GM21619 (cell line): ENCODE data around the gene TGFA.
"Not testable (repeated sequence)": the region's sequence is repeated elsewhere in the genome, so short reads cannot be mapped to it uniquely, and the experiment has no call there.

Source experiments
- ATAC-seq: cut with Tn5 transposase; IDR thresholded peaks from one replicate; pipeline ENCODE4 v1.9.1; 2021; ENCODE audit not compliant: unreplicated experiment

TGFA gene

DNA sequence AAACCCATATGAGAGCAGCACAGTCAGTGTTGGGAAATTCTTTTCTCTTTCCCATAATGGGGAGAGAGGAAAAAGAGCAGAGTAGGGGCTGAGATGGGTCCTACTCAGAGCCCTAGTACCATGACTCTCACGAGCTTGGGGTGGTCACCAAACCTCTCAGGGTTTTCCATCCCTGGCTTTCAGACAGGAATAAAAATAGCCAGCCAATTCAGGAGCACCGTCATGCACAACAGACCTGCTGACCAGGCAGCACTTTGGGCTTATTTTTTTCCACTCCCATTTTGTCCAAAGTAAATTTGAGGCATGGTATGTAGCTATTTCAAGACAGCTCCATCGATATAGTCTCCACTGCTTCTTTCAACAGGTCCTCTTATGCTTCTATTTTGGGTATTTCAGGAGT lies 86.4 kb downstream of the TGFA start:
- no peak for ATAC-seq

DNA sequence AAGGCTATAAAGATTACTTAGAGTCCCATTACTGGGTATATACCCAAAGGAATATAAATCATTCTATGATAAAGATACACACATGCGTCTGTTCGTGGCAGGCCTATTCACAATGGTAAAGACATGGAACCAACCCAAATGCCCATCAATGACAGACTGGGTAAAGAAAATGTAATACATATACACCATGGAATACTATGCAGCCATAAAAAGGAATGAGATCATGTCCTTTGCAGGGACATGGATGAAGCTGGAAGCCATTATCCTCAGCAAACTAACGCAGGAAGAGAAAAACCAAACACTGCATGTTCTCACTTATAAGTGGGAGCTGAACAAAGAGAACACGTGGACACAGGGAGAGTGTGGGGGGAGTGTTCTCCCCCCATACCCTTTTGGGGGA lies 87.0 kb downstream of the TGFA start:
- not testable (repeated sequence) for ATAC-seq

DNA sequence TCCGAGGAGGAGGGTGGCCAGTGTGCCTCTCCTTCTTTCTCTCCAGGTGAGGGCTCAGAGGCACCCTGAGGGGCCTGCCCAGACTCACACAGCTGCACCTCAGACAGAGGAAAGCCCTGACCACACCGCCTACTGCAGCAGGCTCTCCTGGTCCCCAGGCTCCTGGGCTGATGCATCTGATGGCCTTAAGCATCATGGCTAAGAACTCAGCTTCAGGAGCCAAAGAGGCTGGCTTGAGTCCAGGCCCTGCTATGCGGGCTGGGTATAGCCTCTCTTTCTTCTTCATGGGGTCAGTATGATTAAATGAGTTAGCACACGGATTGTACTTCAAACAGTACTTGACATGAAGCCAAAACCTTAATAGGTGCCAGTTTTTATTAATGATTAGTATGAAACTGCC lies 89.6 kb downstream of the TGFA start:
- no peak for ATAC-seq

GRCh38 chr2:70463581-70463980 lies 90.0 kb downstream of the TGFA start:
- no peak for ATAC-seq

DNA sequence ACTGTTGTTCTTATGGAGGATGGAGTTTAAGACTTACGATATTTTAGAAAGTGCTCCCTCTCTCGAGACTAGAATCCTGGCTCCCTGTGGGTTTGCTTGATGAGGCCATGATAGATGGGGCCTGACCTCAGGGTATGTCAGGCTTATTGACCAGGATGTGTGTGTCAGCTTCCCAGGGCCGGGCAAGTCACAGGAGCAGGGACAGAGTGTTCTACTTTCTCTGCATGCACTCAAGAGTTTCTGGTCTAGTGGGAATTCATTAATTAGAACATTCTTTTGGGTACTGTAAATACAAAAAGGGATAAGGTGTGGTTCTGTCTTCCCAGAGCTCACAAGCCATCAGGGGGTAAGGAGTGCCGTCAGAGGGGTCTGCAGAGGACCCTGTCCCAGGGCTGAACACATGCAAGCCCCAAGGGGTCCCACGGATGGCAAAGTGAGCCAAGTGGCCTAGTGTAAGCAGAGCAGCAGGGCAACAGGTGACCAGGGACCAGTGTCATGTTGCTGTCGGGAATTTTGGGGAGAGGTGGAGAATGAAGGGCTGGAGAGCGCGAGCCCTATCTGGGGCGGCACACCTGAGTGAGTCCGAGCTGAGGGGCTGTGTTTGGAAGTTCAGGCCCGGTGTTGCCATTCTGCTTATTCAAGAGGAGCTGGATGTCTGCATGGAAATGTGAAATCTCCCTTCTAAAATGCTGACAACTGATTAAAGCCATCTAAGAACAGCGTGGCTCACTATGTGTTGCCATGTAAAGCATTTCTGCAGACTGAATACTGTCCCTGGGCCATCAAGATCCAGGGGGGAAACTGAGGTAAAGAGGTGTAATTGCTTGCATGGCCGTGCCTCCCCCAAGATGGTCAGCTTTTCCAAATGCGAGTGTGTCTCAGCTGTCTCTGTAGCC lies 91.4 kb downstream of the TGFA start:
- ATAC-seq: no peak

DNA sequence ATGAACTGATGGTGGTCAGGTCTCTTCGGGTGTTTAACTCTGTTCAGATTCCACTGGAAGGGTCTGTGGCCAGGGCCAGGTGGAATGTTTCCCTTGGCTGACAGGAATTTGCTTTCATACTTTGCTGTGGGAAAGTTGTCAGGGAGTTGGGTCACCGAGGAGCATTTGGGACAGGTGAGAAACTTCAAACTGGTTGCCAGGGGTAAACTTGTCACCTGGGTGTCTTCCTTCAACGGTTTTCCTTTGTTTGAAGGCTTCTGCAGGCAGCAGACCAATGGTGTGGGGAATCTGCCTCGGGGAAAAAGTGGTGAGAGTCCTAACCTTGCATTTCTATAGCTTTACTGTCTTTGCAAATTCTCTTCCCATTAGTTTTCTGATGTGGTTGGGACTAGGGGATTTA lies 92.2 kb downstream of the TGFA start:
- ATAC-seq: no peak

DNA sequence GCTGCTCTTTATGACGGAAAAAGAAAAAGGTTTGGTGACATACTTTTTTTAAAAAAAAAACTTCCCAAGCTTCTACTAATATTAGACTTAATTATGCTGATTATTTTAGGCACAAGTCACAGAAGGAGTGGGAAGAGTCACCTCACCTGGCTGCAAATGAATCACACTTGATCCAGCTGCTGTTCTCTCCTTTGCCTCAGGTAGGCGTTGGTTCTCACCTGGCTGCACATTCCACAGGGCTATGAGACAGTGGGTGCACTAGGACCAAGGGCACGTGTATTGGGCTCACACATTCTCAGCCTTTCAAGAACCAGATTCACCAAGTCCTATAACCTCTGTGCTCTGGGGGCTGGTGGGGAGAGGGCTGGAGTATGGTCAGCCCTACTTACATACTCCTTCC lies 93.3 kb downstream of the TGFA start:
- no peak for ATAC-seq

DNA sequence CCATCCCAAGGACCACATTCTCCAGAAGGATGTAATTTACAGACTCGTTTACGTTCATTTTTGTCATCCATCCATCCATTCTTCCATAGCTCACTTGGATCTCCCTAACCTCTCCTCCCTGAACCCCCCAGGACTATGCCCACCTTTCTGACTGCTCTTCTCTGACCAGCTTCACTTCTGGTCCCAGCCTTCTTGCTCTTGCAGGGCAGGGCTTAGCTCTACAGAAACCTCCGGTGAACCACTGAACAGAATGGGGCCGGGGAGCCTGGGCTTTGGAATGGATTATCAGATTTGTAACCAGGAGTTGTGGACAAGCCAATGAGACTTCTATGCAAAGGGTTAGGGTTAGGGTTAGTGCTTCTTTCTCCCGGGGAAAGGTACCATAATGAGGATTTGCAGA lies 95.0 kb downstream of the TGFA start:
- ATAC-seq: no peak

GRCh38 chr2:70456585-70457495 lies 96.8 kb downstream of the TGFA start:
- no peak for ATAC-seq

DNA sequence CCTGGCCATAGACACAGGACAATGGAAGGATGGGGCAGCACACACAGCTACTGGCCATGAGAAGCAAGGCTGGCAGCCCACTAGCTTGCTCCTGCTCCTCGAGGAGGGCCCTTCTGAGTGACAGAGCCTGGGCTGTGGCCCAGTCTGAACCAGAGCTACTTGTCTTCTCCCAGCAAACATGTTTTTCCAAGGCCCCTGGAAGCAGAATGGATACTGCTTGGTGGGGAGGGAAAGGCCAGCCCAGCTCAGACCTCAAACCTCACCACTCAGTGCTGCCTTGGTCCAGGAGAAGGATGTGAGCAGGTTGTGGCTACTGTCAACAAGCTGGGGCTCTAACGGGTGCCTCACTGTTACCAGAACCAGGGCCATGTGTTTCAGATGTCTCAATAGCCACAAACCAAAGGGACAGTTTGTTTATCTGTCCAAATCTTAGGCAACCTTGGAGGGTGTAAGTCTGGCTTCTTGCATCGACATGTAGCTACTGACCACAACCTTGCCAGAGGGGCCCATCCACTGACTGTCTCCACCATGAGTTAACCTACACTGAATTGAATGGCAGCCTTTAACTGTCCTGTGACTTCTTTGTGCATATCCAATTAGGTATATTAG lies 98.6 kb downstream of the TGFA start:
- no peak for ATAC-seq

- ATAC-seq: no peak
Observed at GRCh38 chr2:70450641-70451250, 102.9 kb downstream of the TGFA start.

GRCh38 chr2:70448041-70448440 lies 105.6 kb downstream of the TGFA start:
- no peak for ATAC-seq

DNA sequence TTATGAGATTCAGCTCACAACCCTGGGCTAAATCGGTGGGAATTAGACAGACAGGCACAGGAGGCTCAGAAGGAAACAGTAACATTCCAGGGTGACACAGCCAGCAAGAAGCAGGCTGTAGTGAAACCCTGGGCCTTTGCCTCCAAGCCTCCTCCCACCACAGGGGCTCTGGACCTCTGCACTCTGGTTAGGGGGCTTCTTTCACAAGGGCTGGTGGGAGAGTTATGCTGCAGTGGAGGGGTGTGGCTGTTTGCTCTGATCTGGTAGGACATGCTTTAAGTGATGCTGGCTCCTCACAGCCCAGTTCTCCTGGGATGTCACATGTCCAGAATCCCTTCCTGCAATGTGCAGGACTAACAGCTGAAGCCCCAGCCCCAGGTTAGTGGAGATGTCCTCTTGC lies 109.9 kb downstream of the TGFA start:
- no peak for ATAC-seq

DNA sequence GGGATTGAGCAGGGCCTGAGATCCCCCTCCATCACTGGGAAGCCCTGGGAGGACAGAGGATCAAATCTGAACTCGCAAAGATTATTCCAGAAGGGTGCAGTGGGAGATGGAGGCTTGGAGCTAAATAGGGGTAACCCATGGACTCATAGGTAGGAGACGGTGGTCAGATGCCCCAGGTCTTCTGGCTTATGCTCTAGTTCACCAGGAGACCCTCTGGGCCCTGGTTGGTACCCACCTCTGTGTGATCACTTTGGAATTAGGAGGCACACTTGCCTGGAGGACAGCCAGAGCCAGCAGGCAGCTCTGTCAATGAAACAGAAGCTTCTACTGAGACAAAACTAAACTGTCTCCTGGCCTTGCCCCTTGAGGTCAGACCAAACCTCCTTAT lies 110.6 kb downstream of the TGFA start:
- ATAC-seq: no peak

DNA sequence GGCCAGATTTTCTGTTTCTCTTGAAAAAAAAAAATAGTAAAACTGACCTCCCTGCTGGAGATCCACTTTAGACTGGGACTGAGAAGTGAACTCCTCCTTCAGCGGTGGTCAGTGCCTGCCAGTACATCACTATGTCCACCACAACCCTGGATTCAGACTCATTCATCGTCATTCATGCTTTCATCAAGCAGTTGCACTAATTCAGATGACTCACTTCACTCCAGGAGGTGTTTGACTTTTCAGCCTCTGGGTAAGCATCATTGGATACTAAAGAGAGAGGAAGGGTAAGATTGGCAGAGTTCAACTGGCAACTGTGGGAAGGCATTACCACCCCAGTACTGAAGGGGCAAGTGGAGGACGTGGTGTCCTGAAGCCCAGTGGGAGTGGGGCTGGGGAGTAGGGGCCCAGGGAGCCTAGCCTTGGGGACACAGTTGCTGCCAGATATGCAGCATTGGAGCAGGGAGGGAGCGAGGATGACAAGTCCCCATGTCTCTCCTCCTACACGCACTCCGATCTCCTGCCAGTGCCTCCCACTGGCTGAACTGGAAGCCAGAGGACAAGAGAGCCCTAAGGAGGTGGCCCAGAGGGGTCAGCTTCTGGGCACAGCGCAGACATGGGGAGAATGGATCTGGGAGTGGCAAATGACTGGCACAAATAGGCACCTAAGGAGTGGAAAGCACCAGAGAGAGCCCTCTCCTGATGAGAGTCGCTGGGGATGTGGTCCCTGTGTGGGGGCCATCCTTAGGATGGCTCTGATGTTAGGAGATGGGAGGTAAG lies 111.1 kb downstream of the TGFA start:
- ATAC-seq: no peak

DNA sequence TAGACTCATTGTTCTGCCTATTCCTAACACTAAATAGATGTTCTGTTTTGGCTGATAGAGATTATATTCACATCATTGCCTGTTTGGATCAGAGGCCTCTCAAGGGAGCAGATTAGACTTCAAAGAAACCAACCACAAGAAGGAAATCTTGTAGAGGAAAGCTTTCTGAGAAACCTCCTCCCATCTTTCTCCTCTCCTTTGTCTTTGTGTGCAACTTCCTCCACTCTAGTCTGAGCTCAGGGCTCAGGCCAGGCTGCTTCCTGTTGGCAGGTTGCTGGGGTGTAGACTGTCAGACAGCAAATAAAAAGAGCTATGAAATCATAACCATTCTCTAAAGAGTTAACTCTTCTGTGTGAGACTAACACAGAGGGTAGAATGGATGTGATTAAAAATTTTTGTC lies 113.0 kb downstream of the TGFA start:
- ATAC-seq: no peak

- ATAC-seq: no peak
Observed at GRCh38 chr2:70435138-70435537, 118.5 kb downstream of the TGFA start.

DNA sequence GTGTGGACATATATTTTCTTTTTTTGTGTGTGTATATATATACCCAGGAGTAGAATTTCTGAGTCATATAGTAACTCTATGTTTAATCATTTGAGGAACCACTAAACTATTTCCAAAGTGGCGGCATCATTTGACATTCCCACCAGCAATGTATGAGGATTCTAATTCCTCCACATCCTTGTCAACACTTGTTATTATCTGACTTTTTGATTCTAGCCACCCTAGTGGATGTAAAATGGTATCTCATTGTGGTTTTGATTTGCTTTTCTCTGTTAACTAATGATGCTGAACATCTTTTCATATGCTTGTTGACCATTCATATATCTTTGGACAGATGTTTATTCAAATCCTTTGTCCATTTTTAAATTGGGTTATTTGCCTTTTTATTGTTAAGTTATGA lies 120.3 kb downstream of the TGFA start:
- ATAC-seq: no peak

GRCh38 chr2:70431716-70432347 lies 121.8 kb downstream of the TGFA start:
- ATAC-seq: no peak

DNA sequence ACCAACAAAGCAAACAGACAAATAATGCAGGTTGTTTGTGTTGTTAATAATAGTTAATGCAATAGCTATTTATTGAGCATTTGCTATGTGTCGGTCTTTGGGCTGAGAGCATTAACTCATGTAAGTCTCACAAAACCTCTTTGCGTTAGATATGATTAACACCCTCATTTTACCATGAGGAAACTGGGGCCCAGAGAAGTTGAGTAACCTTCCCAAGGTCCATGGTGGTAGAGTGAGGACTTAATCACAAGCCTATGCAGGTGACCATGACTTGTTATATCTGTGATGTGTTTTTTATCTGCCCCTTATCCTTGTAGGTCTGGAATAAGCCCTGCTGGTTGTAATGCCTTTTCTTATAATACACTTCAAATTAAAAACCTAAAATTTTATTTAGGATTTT lies 127.3 kb downstream of the TGFA start:
- ATAC-seq: no peak
